ENCODE data around the gene SURF6.

- TF ChIP-seq CTCF (conservative IDR thresholded peaks at IDR 0.05; ENCODE audit: low read length) = no peak
- TF ChIP-seq EZH2phosphoT487 (IDR thresholded peaks at IDR 0.05; ENCODE audit: borderline replicate concordance, low read depth, low read length) = no peak
Observed at GRCh38 chr9:133285252-133285775, 50.7 kb downstream of the SURF6 start.

Data from OCI-LY7 (cell line).